Activated B cell treated with CpG ODN at 0.5 μM for 24 hours (primary cell): Measurements from ENCODE around the gene UMODL1. TPM values are rescaled to one million over a fixed set of nuclear protein-coding genes. Genes with fewer than 3 reads are reported as not detected.
A peak's percentile ranks its signal among the peaks of the same experiment; 100 is the strongest.

Experiments used
- ATAC-seq: fragments of 200-7000 bp; cut with Tn5 transposase; one replicate; pipeline ENCODE4 v1.10.0; 2021; ENCODE audit warnings: low read depth, mild to moderate bottlenecking, moderate library complexity
- CTCF ChIA-PET: fragments of 350-600 bp; sonication (Branson Sonifier 250); formaldehyde crosslinking; loops from one replicate; lab custom pipeline; 2021; ENCODE audit warnings: antibody characterized with exemption; lab: Charles Lee
- POLR2A ChIA-PET: fragments of 350-600 bp; sonication (Branson Sonifier 250); formaldehyde crosslinking; loops from one replicate; lab custom pipeline; 2021; ENCODE audit warnings: antibody characterized with exemption; lab: Charles Lee
- DNase-seq: peaks from one replicate; pipeline ENCODE4 v3.0.0; 2022
- H3K27ac Mint-ChIP-seq: one replicate; pipeline ENCODE4 v1.8.0; 2020; ENCODE audit warnings: mixed read lengths
- H3K27me3 Mint-ChIP-seq: one replicate; pipeline ENCODE4 v1.8.0; 2021; ENCODE audit warnings: mixed read lengths
- H3K36me3 Mint-ChIP-seq: one replicate; pipeline ENCODE4 v1.8.0; 2021; ENCODE audit warnings: low read depth, mixed read lengths
- H3K4me1 Mint-ChIP-seq: one replicate; pipeline ENCODE4 v1.8.0; 2021; ENCODE audit warnings: mixed read lengths
- H3K4me3 Mint-ChIP-seq: one replicate; pipeline ENCODE4 v1.8.0; 2020; ENCODE audit warnings: mild to moderate bottlenecking, mixed read lengths
- H3K9me3 Mint-ChIP-seq: one replicate; pipeline ENCODE4 v1.8.0; 2020; ENCODE audit warnings: mixed read lengths
- intact Hi-C: fragments of 100-400 bp; cut with micrococcal nuclease; formaldehyde crosslinking; loops from one replicate; pipeline ENCODE4 v1.15.1; 2024
- total RNA-seq: library from RNA; stranded (reverse); gene quantifications from 2 replicates; pipeline ENCODE4 v1.2.3, GENCODE V29; 2022
- TF ChIP-seq, protein P1 (sequence below): fragments of 200-600 bp; IDR thresholded peaks from one replicate; pipeline ENCODE4 v1.8.0; 2022; ENCODE audit warnings: antibody characterized with exemption, mild to moderate bottlenecking

The UMODL1 gene
- total RNA-seq, 1 donor from 2014 or later, result 0.04 TPM

DNA sequence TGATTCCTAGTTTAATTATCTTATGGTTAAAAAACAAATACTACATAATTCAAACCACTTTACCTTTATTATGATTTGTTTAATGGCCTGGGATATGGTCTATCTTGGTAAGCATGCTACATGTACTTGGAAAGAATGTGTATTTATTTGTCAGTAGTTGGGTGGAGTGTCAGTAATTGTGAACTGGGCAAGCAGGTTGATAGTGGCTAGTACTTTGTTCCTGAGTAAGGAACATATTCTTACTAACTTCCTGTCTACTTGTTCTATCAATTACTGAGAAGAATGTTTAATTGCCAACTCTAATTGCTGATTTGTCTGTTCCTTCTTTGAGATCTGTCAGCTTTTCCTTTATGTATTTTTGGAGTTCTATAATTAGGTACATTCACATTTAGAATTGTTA, 98.6 kb downstream of the UMODL1 start:
- CTCF ChIA-PET, result no interaction called here
- Mint-ChIP-seq H3K9me3 (no peaks in the 10 kb centered on the region), H3K27ac (no peak overlapping the region), H3K4me3 (no peak overlapping the region), H3K27me3 (no peaks in the 10 kb centered on the region), H3K36me3 (no peaks in the 10 kb centered on the region), H3K4me1 (peaks cover 3% of the 10 kb centered on the region)
- DNase-seq (no peak), ATAC-seq (no peak)
- POLR2A ChIA-PET, result no interaction called here
- intact Hi-C loops, result no loop called here
- TF ChIP-seq, protein P1, sequence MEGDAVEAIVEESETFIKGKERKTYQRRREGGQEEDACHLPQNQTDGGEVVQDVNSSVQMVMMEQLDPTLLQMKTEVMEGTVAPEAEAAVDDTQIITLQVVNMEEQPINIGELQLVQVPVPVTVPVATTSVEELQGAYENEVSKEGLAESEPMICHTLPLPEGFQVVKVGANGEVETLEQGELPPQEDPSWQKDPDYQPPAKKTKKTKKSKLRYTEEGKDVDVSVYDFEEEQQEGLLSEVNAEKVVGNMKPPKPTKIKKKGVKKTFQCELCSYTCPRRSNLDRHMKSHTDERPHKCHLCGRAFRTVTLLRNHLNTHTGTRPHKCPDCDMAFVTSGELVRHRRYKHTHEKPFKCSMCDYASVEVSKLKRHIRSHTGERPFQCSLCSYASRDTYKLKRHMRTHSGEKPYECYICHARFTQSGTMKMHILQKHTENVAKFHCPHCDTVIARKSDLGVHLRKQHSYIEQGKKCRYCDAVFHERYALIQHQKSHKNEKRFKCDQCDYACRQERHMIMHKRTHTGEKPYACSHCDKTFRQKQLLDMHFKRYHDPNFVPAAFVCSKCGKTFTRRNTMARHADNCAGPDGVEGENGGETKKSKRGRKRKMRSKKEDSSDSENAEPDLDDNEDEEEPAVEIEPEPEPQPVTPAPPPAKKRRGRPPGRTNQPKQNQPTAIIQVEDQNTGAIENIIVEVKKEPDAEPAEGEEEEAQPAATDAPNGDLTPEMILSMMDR, result no peak

GRCh38 chr21:42171091-42172053, 100.3 kb downstream of the UMODL1 start:
- Mint-ChIP-seq H3K9me3 (no peaks in the 10 kb centered on the region), H3K4me3 (no peak overlapping the region), H3K36me3 (no peaks in the 10 kb centered on the region), H3K27ac (no peak overlapping the region), H3K4me1 (peaks cover 3% of the 10 kb centered on the region), H3K27me3 (no peaks in the 10 kb centered on the region)
- ChIA-PET CTCF (no interaction called here), POLR2A (interaction anchor here (0.6 kb wide), 1 partner anchor 84 kb away, joined by 3 read pairs; no protein-coding TSS in a partner anchor)
- ATAC-seq (no peak), DNase-seq (no peak)
- intact Hi-C loops, result no loop called here
- TF ChIP-seq, protein P1, result no peak

GRCh38 chr21:42172596-42173483, 101.7 kb downstream of the UMODL1 start:
- H3K4me3 Mint-ChIP-seq, result no peak overlapping the region
- H3K27me3 Mint-ChIP-seq, result no peaks in the 10 kb centered on the region
- TF ChIP-seq, protein P1, result no peak
- peaks cover 3% of the 10 kb centered on the region for H3K4me1 Mint-ChIP-seq
- ChIA-PET CTCF (no interaction called here), POLR2A (no interaction called here)
- H3K36me3 Mint-ChIP-seq, result no peaks in the 10 kb centered on the region
- intact Hi-C loops, result no loop called here
- H3K9me3 Mint-ChIP-seq, result no peaks in the 10 kb centered on the region
- no peak for DNase-seq
- no peak for ATAC-seq
- no peak overlapping the region for H3K27ac Mint-ChIP-seq

DNA sequence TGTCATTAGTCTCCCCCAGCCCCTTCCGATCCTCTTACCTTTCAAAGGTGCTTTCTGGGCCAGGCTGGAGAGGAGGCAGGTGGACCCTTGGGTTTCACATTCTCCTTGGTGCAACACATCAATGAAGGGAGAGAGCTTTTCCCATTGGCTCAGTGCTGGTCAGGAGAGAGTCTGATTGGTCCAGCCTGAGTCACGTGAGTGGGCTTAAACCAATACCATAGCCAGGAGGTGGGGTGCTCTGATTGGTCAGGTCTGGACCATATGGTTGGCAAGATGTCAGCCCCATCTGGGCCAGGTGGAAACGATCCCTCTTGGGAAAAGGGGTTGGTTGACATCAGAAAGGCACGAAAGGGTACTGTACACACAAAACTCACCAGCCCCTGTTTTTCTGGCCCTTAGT, 103.1 kb downstream of the UMODL1 start:
- Mint-ChIP-seq H3K9me3 (no peaks in the 10 kb centered on the region), H3K27me3 (no peaks in the 10 kb centered on the region), H3K4me1 (peaks cover 3% of the 10 kb centered on the region), H3K27ac (no peak overlapping the region), H3K4me3 (peak overlapping the region; percentile 39), H3K36me3 (no peaks in the 10 kb centered on the region)
- DNase-seq (no peak), ATAC-seq (no peak)
- intact Hi-C loops, result no loop called here
- POLR2A ChIA-PET, result no interaction called here
- TF ChIP-seq, protein P1, result no peak
- CTCF ChIA-PET, result no interaction called here
